ENCODE results near the gene COLEC12.
A peak's percentile ranks its signal among the peaks of the same experiment; 100 is the strongest.

Gene COLEC12

DNA sequence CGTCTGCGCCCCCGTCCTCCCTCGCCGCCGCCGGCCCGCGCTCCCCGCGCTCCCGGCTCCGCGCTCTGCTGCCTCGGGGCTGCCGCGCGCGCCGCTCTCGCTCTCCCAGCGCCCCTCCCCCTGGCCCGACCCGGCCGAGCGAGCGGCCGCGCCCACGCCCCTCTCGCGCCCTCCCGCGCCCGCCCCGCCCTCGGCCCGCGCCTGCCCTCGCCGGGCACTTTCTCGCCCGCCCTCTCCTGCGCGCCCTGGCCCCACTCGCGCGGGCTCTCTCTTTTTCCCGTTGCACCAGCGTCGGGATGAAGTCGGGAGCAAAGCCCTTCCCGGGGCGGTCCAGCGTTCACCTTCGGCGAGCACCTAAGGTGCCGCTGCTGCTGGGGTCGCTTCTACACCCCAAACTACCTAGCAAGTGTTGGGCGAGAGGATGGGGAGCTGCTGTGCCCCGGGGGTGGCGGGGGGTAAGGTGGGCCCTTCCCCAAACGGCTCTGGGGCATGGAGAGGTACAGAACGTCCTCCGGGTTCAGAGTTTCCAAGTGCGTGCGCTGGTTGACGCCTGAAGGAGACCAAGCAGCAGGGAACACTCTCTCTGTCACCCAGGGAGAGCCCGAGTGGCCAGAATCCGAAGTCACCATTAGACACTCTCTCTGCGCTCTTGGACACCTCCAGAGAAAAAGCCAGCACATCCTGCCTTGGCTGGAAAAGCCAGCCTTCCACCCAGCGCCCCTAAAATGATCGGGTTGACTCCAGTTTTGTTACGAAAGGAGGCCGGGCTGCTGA, at the start of gene COLEC12:
COLEC12 (minus strand) TSS at position 70 of the 774 bp plus-strand sequence. CDS start 187 bp downstream, outside the sequence.
- Histone ChIP-seq H3K4me3 (ENCODE audit: low read depth, low read length) (peak within 1 kb of the TSS; percentile 77), H3K4me1 (ENCODE audit: control insufficient read depth, insufficient read depth, low read length, unreplicated experiment) (peaks cover 10% of the 10 kb centered on the region), H2AFZ (ENCODE audit: low read length, unreplicated experiment) (peak within 1 kb of the TSS; percentile 28), H3K79me2 (ENCODE audit: control insufficient read depth, insufficient read depth, low read length, unreplicated experiment) (no peaks in the 10 kb centered on the region), H3K27ac (ENCODE audit: low read depth, low read length) (no peak within 1 kb of the TSS), H3K36me3 (ENCODE audit: insufficient read depth, low read length) (no peaks in the 10 kb centered on the region), H3K27me3 (ENCODE audit: insufficient read depth, low read length) (peaks cover 47% of the 10 kb centered on the region)

DNA sequence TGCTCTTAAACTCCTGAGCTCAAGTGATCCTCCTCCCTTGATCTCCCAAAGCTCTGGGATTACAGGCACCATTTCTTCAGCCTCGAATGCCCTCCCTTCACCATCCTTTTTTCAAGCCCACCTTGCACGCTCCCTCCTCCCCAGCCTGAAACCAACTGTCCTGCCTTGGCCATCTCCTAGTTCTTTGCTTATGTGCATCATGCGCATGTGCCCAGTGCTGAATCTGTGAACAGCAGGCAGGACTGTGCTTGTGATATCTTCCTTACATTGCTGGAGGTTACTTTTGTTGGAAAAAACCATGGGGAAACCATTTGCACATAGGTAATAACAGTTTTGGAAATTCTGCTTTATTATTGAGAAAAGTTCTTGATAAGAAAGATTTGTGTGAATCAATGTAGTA, 49.5 kb upstream of the COLEC12 start:
- H3K4me3 ChIP-seq (ENCODE audit: low read depth, low read length), result no peak overlapping the region
- no peaks in the 10 kb centered on the region for H3K36me3 ChIP-seq (ENCODE audit: insufficient read depth, low read length)
- peaks cover 26% of the 10 kb centered on the region for H3K27me3 ChIP-seq (ENCODE audit: insufficient read depth, low read length)
- no peak overlapping the region for H3K27ac ChIP-seq (ENCODE audit: low read depth, low read length)
- no peak overlapping the region for H2AFZ ChIP-seq (ENCODE audit: low read length, unreplicated experiment)
- H3K4me1 ChIP-seq (ENCODE audit: control insufficient read depth, insufficient read depth, low read length, unreplicated experiment), result no peaks in the 10 kb centered on the region
- H3K79me2 ChIP-seq (ENCODE audit: control insufficient read depth, insufficient read depth, low read length, unreplicated experiment), result no peaks in the 10 kb centered on the region

DNA sequence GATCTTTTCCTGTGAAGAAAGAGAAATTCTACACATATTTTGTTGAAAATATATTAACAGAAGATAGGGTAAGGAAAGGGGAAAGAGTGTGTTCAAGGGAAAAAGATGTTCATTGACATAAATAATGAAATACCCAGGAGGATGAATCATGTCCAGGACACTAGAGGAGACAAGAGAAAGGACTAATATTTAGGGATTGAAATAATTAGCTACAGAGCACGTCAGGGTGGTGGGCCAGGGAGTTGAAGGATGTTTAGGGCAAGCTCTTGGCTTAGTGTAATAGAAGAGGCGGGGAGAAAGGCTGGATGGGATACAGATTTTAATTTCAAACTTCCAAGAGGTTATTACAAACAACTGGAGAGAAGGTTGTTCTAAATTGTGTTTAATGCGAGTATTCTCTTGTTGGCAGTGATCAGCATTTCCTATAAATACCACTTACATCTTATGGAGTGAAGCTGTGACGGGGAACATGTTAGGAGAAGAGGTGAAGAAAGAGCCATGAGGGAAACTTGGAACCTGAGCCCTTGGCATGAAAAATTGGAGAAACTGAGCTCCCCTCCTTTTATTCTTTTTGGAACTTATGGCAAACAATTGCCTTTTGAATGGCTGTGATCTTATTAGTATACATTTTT, 43.1 kb upstream of the COLEC12 start:
- Histone ChIP-seq H3K27ac (ENCODE audit: low read depth, low read length) (no peak overlapping the region), H3K79me2 (ENCODE audit: control insufficient read depth, insufficient read depth, low read length, unreplicated experiment) (no peaks in the 10 kb centered on the region), H3K27me3 (ENCODE audit: insufficient read depth, low read length) (peaks cover 35% of the 10 kb centered on the region), H3K36me3 (ENCODE audit: insufficient read depth, low read length) (no peaks in the 10 kb centered on the region), H3K4me3 (ENCODE audit: low read depth, low read length) (no peak overlapping the region), H3K4me1 (ENCODE audit: control insufficient read depth, insufficient read depth, low read length, unreplicated experiment) (no peaks in the 10 kb centered on the region), H2AFZ (ENCODE audit: low read length, unreplicated experiment) (no peak overlapping the region)

DNA sequence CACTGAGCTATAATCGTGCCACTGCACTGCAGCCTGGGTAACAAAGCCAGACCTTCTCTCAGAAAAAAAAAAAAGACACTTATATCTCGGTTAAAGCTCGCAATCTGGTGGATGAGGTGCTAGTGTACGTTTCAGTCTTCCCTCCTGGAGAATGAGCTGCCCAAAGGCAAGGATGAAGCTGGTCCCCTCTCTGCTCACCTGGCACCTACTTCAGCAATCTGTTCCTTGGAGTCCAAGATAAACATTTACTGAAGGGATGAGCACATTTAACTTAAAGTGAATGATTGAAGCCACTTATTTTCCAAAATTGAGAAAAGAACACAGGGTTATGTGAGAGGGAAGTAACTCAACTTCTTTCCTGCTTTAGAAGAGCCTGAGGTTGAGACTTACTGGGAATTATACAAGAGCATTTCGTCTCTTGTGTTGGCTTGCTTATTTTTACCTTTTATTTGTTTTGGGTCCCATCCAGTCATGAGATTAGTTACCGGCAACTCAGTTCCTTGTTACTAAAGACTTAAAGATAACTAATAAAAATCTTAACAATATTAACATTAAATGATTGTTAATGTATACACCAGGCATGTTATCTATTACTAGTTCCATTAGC, 33.6 kb upstream of the COLEC12 start:
- Histone ChIP-seq H2AFZ (ENCODE audit: low read length, unreplicated experiment) (no peak overlapping the region), H3K4me3 (ENCODE audit: low read depth, low read length) (no peak overlapping the region), H3K79me2 (ENCODE audit: control insufficient read depth, insufficient read depth, low read length, unreplicated experiment) (no peaks in the 10 kb centered on the region), H3K36me3 (ENCODE audit: insufficient read depth, low read length) (no peaks in the 10 kb centered on the region), H3K4me1 (ENCODE audit: control insufficient read depth, insufficient read depth, low read length, unreplicated experiment) (no peaks in the 10 kb centered on the region), H3K27me3 (ENCODE audit: insufficient read depth, low read length) (no peaks in the 10 kb centered on the region), H3K27ac (ENCODE audit: low read depth, low read length) (no peak overlapping the region)

DNA sequence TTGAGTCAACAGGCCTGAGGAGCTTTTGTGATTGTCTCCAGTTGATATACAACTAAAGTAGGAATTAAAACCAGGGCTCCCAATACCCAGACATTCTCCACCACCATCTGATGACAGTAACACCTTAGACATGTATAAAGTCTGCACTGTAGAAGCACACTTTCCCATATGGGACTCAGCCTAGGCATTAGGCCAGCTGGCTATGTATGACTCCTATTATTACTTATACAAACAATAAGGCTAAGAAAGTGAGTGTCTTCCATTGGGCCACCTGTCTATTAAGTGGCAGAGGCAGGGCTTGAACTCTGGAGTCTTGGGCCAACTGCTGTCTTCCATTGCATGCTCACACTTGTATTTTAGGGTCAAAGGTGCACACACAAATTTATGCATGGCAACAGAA, 32.1 kb upstream of the COLEC12 start:
- Histone ChIP-seq H3K4me3 (ENCODE audit: low read depth, low read length) (no peak overlapping the region), H3K4me1 (ENCODE audit: control insufficient read depth, insufficient read depth, low read length, unreplicated experiment) (peaks cover 1% of the 10 kb centered on the region), H3K36me3 (ENCODE audit: insufficient read depth, low read length) (no peaks in the 10 kb centered on the region), H3K79me2 (ENCODE audit: control insufficient read depth, insufficient read depth, low read length, unreplicated experiment) (no peaks in the 10 kb centered on the region), H3K27ac (ENCODE audit: low read depth, low read length) (no peak overlapping the region), H2AFZ (ENCODE audit: low read length, unreplicated experiment) (no peak overlapping the region), H3K27me3 (ENCODE audit: insufficient read depth, low read length) (no peaks in the 10 kb centered on the region)

DNA sequence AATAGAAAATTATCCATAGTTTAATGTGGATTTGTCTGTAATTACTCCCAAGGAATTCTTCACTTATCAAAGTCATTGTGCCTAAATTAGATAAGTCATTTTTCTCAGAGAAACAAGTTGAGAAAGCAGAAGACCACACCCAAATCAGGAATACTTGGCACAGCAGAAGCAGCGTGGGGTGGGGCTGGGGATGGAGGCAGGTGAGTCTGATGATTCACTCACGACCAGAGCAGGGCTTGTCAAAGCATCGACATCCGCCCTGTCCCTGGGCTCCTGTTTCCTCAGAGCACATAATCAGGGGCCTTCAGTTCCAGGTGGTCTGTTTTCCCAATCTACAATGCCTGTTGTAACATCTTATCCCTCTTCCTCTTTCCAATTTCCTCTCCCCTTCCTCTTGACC, 31.5 kb upstream of the COLEC12 start:
- Histone ChIP-seq H2AFZ (ENCODE audit: low read length, unreplicated experiment) (no peak overlapping the region), H3K4me3 (ENCODE audit: low read depth, low read length) (no peak overlapping the region), H3K36me3 (ENCODE audit: insufficient read depth, low read length) (no peaks in the 10 kb centered on the region), H3K27ac (ENCODE audit: low read depth, low read length) (no peak overlapping the region), H3K79me2 (ENCODE audit: control insufficient read depth, insufficient read depth, low read length, unreplicated experiment) (no peaks in the 10 kb centered on the region), H3K27me3 (ENCODE audit: insufficient read depth, low read length) (no peaks in the 10 kb centered on the region), H3K4me1 (ENCODE audit: control insufficient read depth, insufficient read depth, low read length, unreplicated experiment) (peaks cover 7% of the 10 kb centered on the region)

DNA sequence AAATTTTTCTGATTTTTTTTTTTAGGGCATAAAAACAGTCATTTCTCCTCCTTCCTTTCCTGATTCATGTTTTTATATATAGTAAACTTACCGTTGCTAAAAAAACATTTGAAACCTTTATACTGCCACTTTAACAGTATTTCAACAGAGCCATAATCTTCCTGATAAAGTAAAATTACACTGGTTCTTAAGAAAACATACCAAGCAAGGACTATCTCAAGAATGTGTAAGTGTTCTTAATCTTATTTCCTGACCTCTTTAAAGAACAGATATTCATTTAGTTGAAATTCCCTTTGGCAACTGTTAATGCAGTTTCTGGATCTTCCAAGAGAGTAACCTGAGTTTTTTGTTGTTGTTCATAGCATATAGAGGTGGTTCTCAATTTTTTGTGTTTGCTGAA, 26.6 kb upstream of the COLEC12 start:
- Histone ChIP-seq H3K27me3 (ENCODE audit: insufficient read depth, low read length) (no peaks in the 10 kb centered on the region), H3K27ac (ENCODE audit: low read depth, low read length) (no peak overlapping the region), H2AFZ (ENCODE audit: low read length, unreplicated experiment) (peak overlapping the region; percentile 31), H3K36me3 (ENCODE audit: insufficient read depth, low read length) (no peaks in the 10 kb centered on the region), H3K79me2 (ENCODE audit: control insufficient read depth, insufficient read depth, low read length, unreplicated experiment) (no peaks in the 10 kb centered on the region), H3K4me3 (ENCODE audit: low read depth, low read length) (no peak overlapping the region), H3K4me1 (ENCODE audit: control insufficient read depth, insufficient read depth, low read length, unreplicated experiment) (peaks cover 33% of the 10 kb centered on the region)

DNA sequence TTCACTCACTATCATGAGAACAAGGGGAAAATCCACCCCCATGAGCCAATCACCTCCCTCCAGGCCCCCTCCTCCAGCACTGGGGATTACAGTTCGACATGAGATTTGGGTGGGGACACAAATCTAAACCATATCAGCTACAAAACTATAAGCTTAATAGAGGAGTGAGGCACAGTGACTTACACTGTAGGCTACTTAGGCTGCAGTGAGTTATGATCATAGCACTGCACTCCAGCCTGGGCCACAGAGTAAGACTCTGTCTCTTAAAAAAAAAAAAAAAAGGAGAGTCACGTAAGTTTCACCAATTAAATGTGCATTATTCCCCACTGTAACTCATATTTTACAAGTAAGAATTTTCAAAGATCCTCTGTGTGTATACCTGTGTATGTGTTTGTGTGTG, 26.2 kb upstream of the COLEC12 start:
- H3K4me3 ChIP-seq (ENCODE audit: low read depth, low read length), result no peak overlapping the region
- no peaks in the 10 kb centered on the region for H3K79me2 ChIP-seq (ENCODE audit: control insufficient read depth, insufficient read depth, low read length, unreplicated experiment)
- peaks cover 33% of the 10 kb centered on the region for H3K4me1 ChIP-seq (ENCODE audit: control insufficient read depth, insufficient read depth, low read length, unreplicated experiment)
- H3K36me3 ChIP-seq (ENCODE audit: insufficient read depth, low read length), result no peaks in the 10 kb centered on the region
- H2AFZ ChIP-seq (ENCODE audit: low read length, unreplicated experiment), result no peak overlapping the region
- H3K27me3 ChIP-seq (ENCODE audit: insufficient read depth, low read length), result no peaks in the 10 kb centered on the region
- H3K27ac ChIP-seq (ENCODE audit: low read depth, low read length), result no peak overlapping the region

DNA sequence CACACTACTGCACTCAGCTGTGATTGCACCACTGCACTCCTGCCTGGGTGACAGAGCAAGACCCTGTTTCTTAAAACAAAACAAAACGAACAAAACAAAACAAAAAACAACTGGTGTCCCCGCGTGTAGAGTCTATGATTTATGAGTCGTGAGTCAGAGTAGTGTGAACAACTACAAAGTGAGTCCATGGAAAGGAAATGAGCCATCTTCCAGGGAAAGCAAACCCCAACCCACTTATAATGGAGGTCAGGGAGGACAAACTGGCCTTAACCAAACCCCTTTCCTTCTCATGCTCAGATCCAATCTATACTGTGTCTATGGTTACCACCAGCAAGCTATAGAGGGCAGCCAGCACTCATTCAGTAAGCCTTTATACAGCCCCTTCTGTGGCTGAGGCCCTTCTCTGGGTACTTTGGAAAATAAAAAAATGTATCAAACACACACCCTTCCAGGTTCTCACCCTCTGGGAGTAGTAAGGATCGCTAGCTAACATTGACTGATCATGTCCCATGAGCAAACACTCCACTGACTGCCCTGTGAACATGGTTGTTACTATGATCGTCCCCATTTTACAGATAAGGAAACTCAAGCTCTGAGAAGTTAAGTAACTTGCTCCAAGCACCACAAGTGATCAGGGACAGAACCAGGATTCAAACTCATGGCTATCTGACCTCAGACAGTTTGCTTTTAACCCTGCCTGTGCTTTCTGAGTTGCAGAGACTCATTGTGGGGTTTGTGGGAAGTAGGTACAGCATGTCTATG, 24.7 kb upstream of the COLEC12 start:
- H3K36me3 ChIP-seq (ENCODE audit: insufficient read depth, low read length), result no peaks in the 10 kb centered on the region
- H3K4me3 ChIP-seq (ENCODE audit: low read depth, low read length), result peak overlapping the region; percentile 21; the same call in 1 of the 2 replicates
- H3K27me3 ChIP-seq (ENCODE audit: insufficient read depth, low read length), result no peaks in the 10 kb centered on the region
- peak overlapping the region; percentile 82 for H3K27ac ChIP-seq (ENCODE audit: low read depth, low read length)
- no peaks in the 10 kb centered on the region for H3K79me2 ChIP-seq (ENCODE audit: control insufficient read depth, insufficient read depth, low read length, unreplicated experiment)
- peaks cover 33% of the 10 kb centered on the region for H3K4me1 ChIP-seq (ENCODE audit: control insufficient read depth, insufficient read depth, low read length, unreplicated experiment)
- H2AFZ ChIP-seq (ENCODE audit: low read length, unreplicated experiment), result peak overlapping the region; percentile 73

DNA sequence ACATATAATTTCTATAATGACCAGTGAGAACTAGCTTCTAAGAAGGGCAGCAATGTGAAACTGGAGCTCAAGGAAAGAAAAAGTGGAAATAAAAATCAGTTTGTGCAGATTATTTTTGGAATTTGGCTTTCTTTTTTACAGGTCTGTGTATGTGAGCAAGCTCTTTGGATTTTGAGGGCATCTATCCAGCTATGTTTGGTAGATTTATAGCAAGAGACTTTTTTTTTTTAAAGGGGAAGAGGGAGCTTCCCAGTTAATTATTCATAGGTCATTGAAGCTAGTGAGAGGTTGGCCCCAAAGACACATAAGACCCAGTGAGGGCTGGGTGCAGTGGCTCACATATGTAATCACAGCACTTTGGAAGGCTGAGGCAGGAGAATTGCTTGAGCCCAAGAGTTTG, 24.0 kb upstream of the COLEC12 start:
- H3K4me1 ChIP-seq (ENCODE audit: control insufficient read depth, insufficient read depth, low read length, unreplicated experiment), result peaks cover 34% of the 10 kb centered on the region
- H3K36me3 ChIP-seq (ENCODE audit: insufficient read depth, low read length), result no peaks in the 10 kb centered on the region
- H2AFZ ChIP-seq (ENCODE audit: low read length, unreplicated experiment), result no peak overlapping the region
- H3K27ac ChIP-seq (ENCODE audit: low read depth, low read length), result peak overlapping the region; percentile 57
- H3K79me2 ChIP-seq (ENCODE audit: control insufficient read depth, insufficient read depth, low read length, unreplicated experiment), result no peaks in the 10 kb centered on the region
- no peaks in the 10 kb centered on the region for H3K27me3 ChIP-seq (ENCODE audit: insufficient read depth, low read length)
- no peak overlapping the region for H3K4me3 ChIP-seq (ENCODE audit: low read depth, low read length)

All from ACC112 (cell line).